Lower lobe of right lung (tissue), 2 donors: ENCODE data around the gene NAGA. TPM values are rescaled to one million over a fixed set of nuclear protein-coding genes. Genes with fewer than 3 reads are reported as not detected.

Experiments
- ATAC-seq, 2 donors: fragments of 200-7000 bp; cut with Tn5 transposase; one replicate each; pipeline ENCODE4 v1.9.1; 2020 to 2022; ENCODE audit warnings: mild to moderate bottlenecking in 2 of 2, moderate library complexity in 2 of 2
- DNase-seq: peaks from one replicate; pipeline ENCODE4 v3.0.0-alpha.2; 2020
- H3K27ac ChIP-seq: fragments of 200-600 bp; one replicate; pipeline ENCODE4 v1.8.0; 2022
- H3K27me3 ChIP-seq: fragments of 200-600 bp; one replicate; pipeline ENCODE4 v1.8.0; 2022; ENCODE audit warnings: low read depth
- H3K36me3 ChIP-seq: fragments of 200-600 bp; one replicate; pipeline ENCODE4 v1.8.0; 2022; ENCODE audit warnings: mild to moderate bottlenecking
- H3K4me1 ChIP-seq: fragments of 200-600 bp; one replicate; pipeline ENCODE4 v1.8.0; 2022
- H3K4me3 ChIP-seq: fragments of 200-600 bp; one replicate; pipeline ENCODE4 v1.8.0; 2022; ENCODE audit warnings: mild to moderate bottlenecking
- H3K9me3 ChIP-seq: fragments of 200-600 bp; one replicate; pipeline ENCODE4 v1.8.0; 2022
- intact Hi-C: fragments of 100-400 bp; cut with DNase I; formaldehyde crosslinking; loops from one replicate; pipeline ENCODE4 v1.11.0; 2022
- total RNA-seq: library from RNA; stranded (reverse); fragmentation: NEBNext Ultra II Directional; extraction: Animal tissue kit (Norgen Biotek cat#: 25700); gene quantifications from one replicate; pipeline ENCODE4 v1.2.1, GENCODE V29; 2021
- TF ChIP-seq, protein P1 (sequence below): fragments of 200-600 bp; IDR thresholded peaks from one replicate; pipeline ENCODE4 v1.8.0; 2022; ENCODE audit warnings: antibody characterized with exemption, mild to moderate bottlenecking
- donor health status: DM: no; HTN: yes; CAD: no; lungs with severe emphysema.

The NAGA gene
- total RNA-seq, 1 donor from 2014 or later = 40.3 TPM

DNA sequence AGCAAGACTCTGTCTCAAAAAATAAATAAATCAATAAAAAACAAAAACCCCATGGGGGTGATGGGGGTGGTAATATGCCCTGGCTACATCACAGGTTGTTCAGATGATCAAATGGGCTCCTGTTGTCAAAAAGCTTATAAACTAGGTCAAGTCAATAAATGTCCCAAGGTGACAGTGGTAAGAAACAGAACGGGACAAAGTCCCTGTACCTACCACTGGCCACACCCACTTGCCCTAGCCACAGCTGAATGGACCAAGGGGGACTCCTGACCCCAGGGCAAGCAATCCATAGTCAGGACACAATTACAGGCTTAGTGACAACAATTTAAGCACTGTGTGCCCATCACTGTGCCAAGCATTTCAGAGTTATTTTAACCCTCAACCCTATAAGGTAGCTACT, 6.0 kb downstream of the NAGA start:
- no peak for DNase-seq
- Histone ChIP-seq H3K36me3 (peaks cover 88% of the 10 kb centered on the region), H3K27ac (no peak overlapping the region), H3K4me1 (peaks cover 13% of the 10 kb centered on the region), H3K4me3 (no peak overlapping the region), H3K27me3 (no peaks in the 10 kb centered on the region), H3K9me3 (no peaks in the 10 kb centered on the region)
- no peak for ATAC-seq
- intact Hi-C loops = no loop called here
- TF ChIP-seq, protein P1, sequence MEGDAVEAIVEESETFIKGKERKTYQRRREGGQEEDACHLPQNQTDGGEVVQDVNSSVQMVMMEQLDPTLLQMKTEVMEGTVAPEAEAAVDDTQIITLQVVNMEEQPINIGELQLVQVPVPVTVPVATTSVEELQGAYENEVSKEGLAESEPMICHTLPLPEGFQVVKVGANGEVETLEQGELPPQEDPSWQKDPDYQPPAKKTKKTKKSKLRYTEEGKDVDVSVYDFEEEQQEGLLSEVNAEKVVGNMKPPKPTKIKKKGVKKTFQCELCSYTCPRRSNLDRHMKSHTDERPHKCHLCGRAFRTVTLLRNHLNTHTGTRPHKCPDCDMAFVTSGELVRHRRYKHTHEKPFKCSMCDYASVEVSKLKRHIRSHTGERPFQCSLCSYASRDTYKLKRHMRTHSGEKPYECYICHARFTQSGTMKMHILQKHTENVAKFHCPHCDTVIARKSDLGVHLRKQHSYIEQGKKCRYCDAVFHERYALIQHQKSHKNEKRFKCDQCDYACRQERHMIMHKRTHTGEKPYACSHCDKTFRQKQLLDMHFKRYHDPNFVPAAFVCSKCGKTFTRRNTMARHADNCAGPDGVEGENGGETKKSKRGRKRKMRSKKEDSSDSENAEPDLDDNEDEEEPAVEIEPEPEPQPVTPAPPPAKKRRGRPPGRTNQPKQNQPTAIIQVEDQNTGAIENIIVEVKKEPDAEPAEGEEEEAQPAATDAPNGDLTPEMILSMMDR = no peak

- peaks cover 89% of the 10 kb centered on the region for H3K36me3 ChIP-seq
- intact Hi-C loops = no loop called here
Observed at GRCh38 chr22:42062506-42063170, 8.0 kb downstream of the NAGA start.

GRCh38 chr22:42061041-42061440, 9.6 kb downstream of the NAGA start:
- Histone ChIP-seq H3K4me1 (no peaks in the 10 kb centered on the region), H3K9me3 (peaks cover 10% of the 10 kb centered on the region), H3K4me3 (no peak overlapping the region), H3K27ac (no peak overlapping the region), H3K36me3 (peaks cover 73% of the 10 kb centered on the region), H3K27me3 (no peaks in the 10 kb centered on the region)
- no peak for DNase-seq
- no peak for ATAC-seq
- TF ChIP-seq, protein P1 = no peak
- intact Hi-C loops = no loop called here

More at GRCh38 chr22:42062506-42063170, 8.0 kb downstream of the NAGA start:
- Histone ChIP-seq H3K4me3 (no peak overlapping the region), H3K27me3 (no peaks in the 10 kb centered on the region), H3K9me3 (no peaks in the 10 kb centered on the region), H3K27ac (no peak overlapping the region), H3K4me1 (no peaks in the 10 kb centered on the region)
- TF ChIP-seq, protein P1 = no peak
- DNase-seq (no peak), ATAC-seq (no peak)

GRCh38 chr22:42060489-42060888, 10.1 kb downstream of the NAGA start:
- ATAC-seq = no peak
- TF ChIP-seq, protein P1 = no peak
- H3K36me3 ChIP-seq = peaks cover 67% of the 10 kb centered on the region

DNA sequence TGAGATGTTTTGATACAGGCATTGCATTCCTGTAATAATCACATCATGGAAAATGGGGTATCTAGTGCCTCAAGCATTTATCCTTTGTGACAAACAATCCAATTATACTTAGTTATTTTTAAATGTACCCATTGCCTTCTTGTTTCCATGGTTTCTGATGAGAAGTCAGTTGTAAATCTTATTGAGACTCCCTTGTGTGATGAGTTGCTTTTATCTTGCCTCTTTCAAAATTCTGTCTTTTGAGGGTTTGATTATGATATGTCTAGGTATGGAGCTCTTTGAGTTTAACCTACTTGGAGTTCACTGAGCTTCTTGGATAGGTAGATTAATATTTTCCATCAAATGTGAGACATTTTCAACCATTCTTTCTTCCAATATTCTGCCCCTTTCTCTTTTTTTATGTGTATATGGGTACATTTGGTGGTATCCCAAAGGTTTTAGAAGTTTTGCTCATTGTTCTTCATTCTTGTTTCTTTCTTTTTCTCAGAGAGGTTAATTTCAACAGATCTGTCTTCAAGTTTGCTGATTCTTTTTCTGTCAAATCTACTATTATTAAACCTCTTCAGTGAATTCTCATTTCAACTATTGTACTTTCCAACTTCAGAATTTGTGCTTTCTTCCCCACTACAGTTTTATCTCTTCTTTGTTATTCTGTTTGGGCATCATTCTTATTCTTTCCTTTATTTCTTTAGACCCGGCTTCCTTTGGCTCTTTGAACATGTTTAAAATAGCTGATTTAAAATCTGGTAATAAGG, 13.7 kb downstream of the NAGA start:
- no peak for DNase-seq
- H3K9me3 ChIP-seq = peaks cover 10% of the 10 kb centered on the region
- H3K4me3 ChIP-seq = no peak overlapping the region
- ATAC-seq = no peak
- peaks cover 33% of the 10 kb centered on the region for H3K36me3 ChIP-seq
- intact Hi-C loops = no loop called here
- no peaks in the 10 kb centered on the region for H3K27me3 ChIP-seq
- TF ChIP-seq, protein P1 = no peak
- no peak overlapping the region for H3K27ac ChIP-seq
- no peaks in the 10 kb centered on the region for H3K4me1 ChIP-seq

More at GRCh38 chr22:42060489-42060888, 10.1 kb downstream of the NAGA start:
- Histone ChIP-seq H3K4me1 (no peaks in the 10 kb centered on the region), H3K9me3 (peaks cover 10% of the 10 kb centered on the region), H3K27ac (no peak overlapping the region), H3K4me3 (no peak overlapping the region), H3K27me3 (no peaks in the 10 kb centered on the region)
- intact Hi-C loops = no loop called here
- no peak for DNase-seq
